HepG2 (cell line): ENCODE data around the gene PXMP4. TPM values are rescaled to one million over a fixed set of nuclear protein-coding genes. Genes with fewer than 3 reads are reported as not detected.

Experiments used
- ARNT2 ChIP-seq: sonication (generic); formaldehyde crosslinking; IDR thresholded peaks from 2 replicates; pipeline ENCODE4 v1.8.0; 2022; ENCODE audit warnings: mild to moderate bottlenecking, low read depth, missing genetic modification reagents, moderate library complexity
- HOXA5 ChIP-seq: sonication (generic); formaldehyde crosslinking; IDR thresholded peaks from 2 replicates; pipeline ENCODE4 v1.4.0; 2020; ENCODE audit warnings: missing genetic modification reagents
- HOXD1 ChIP-seq: sonication (generic); formaldehyde crosslinking; IDR thresholded peaks from 2 replicates; pipeline ENCODE4 v1.5.0; 2020; ENCODE audit warnings: missing genetic modification reagents
- LCORL ChIP-seq, 2 experiments: fragments of 450-650 bp in 1 of 2; sonication (generic) in 1 of 2; formaldehyde crosslinking in 1 of 2; IDR thresholded peaks; 2 replicates each; pipeline versions ENCODE4 v1.5.0 to v1.6.1; 2017 to 2020; ENCODE audit warnings: antibody characterized with exemption in 1 of 2, missing genetic modification reagents in 1 of 2
- MATR3 ChIP-seq: sonication (generic); formaldehyde crosslinking; IDR thresholded peaks from 2 replicates; pipeline ENCODE4 v1.4.0; 2020; ENCODE audit warnings: missing genetic modification reagents
- MTA3 ChIP-seq: sonication (generic); formaldehyde crosslinking; IDR thresholded peaks from 2 replicates; pipeline ENCODE4 v1.4.0; 2020; ENCODE audit warnings: missing genetic modification reagents
- NFIB ChIP-seq: sonication (generic); formaldehyde crosslinking; IDR thresholded peaks from 2 replicates; pipeline ENCODE4 v1.9.0; 2021; ENCODE audit warnings: missing genetic modification reagents, mild to moderate bottlenecking, borderline replicate concordance
- NFKBIZ ChIP-seq: IDR thresholded peaks from 2 replicates; pipeline ENCODE4 v1.6.1; 2018; ENCODE audit warnings: missing genetic modification reagents, missing compliant biosample characterization
- NRL ChIP-seq: sonication (generic); formaldehyde crosslinking; IDR thresholded peaks from 2 replicates; pipeline ENCODE4 v1.5.0; 2020; ENCODE audit warnings: missing genetic modification reagents, mild to moderate bottlenecking, moderate library complexity, borderline replicate concordance
- PAWR ChIP-seq: sonication (generic); formaldehyde crosslinking; IDR thresholded peaks from 2 replicates; pipeline ENCODE4 v1.4.0; 2020; ENCODE audit warnings: missing genetic modification reagents, mild to moderate bottlenecking, borderline replicate concordance
- RAD21 ChIP-seq: fragments of 450-650 bp; formaldehyde crosslinking; IDR thresholded peaks from 2 replicates; pipeline ENCODE4 v1.5.0; 2020; ENCODE audit warnings: mild to moderate bottlenecking
- REL ChIP-seq: sonication (generic); formaldehyde crosslinking; conservative IDR thresholded peaks from 2 replicates; pipeline ENCODE4 v1.8.0; 2022; ENCODE audit warnings: mild to moderate bottlenecking, missing genetic modification reagents, moderate library complexity
- THAP11 ChIP-seq: IDR thresholded peaks from 2 replicates; pipeline ENCODE4 v1.6.1; 2016; ENCODE audit warnings: missing biosample characterization, missing genetic modification reagents
- TOE1 ChIP-seq: sonication (generic); formaldehyde crosslinking; IDR thresholded peaks from 2 replicates; pipeline ENCODE4 v1.4.0; 2020; ENCODE audit warnings: mild to moderate bottlenecking, missing genetic modification reagents
- ZFY ChIP-seq: sonication (generic); formaldehyde crosslinking; IDR thresholded peaks from 2 replicates; pipeline ENCODE4 v1.4.0; 2020; ENCODE audit warnings: missing genetic modification reagents
- ZFYVE20 ChIP-seq: sonication (generic); formaldehyde crosslinking; IDR thresholded peaks from 2 replicates; pipeline ENCODE4 v1.8.0; 2023; ENCODE audit warnings: low read depth, mild to moderate bottlenecking, moderate library complexity, missing genetic modification reagents, borderline replicate concordance
- ZNF264 ChIP-seq: sonication (generic); formaldehyde crosslinking; IDR thresholded peaks from 2 replicates; pipeline ENCODE4 v1.4.0; 2020; ENCODE audit warnings: missing genetic modification reagents
- ZNF3 ChIP-seq: IDR thresholded peaks from 2 replicates; pipeline ENCODE4 v1.7.0; 2017; ENCODE audit warnings: inconsistent platforms
- ZNF354B ChIP-seq: sonication (generic); formaldehyde crosslinking; IDR thresholded peaks from 2 replicates; pipeline ENCODE4 v1.8.0; 2022; ENCODE audit warnings: mild to moderate bottlenecking, missing genetic modification reagents
- ZNF777 ChIP-seq: sonication (generic); formaldehyde crosslinking; IDR thresholded peaks from 2 replicates; pipeline ENCODE4 v1.4.0; 2020; ENCODE audit warnings: missing genetic modification reagents
- polyA plus RNA-seq, 8 experiments: library from polyadenylated mRNA; depleted of rRNA in 3 of 8; stranded (reverse) in 7 of 8; unstranded in 1 of 8; fragments of >200 nt; fragmentation: Illumina TruSeq in 4 of 8; extraction: Trizol in 4 of 8; gene quantifications; 2 replicates each; pipeline versions ENCODE4 v1.2.1 to v1.2.3, GENCODE V29; 2011 to 2016; ENCODE audit warnings: low read depth in 4 of 8, missing spikeins in 1 of 8, mixed read lengths in 1 of 8; ENCODE audit not compliant: insufficient read depth in 1 of 8
- total RNA-seq, 5 experiments: library from RNA; depleted of rRNA; stranded (reverse); fragments of >200 nt; fragmentation: Illumina TruSeq; extraction: Trizol; gene quantifications; 2 replicates each; pipeline ENCODE4 v1.2.3, GENCODE V29; 2016; ENCODE audit warnings: low read depth in 1 of 5
- TF ChIP-seq, protein P1 (sequence below): sonication (generic); formaldehyde crosslinking; IDR thresholded peaks from 2 replicates; pipeline ENCODE4 v1.5.1; 2020; ENCODE audit warnings: mild to moderate bottlenecking, moderate library complexity, missing genetic modification reagents
- TF ChIP-seq, protein P2 (sequence below): sonication (generic); formaldehyde crosslinking; IDR thresholded peaks from 2 replicates; pipeline ENCODE4 v1.4.0; 2020; ENCODE audit warnings: missing genetic modification reagents, borderline replicate concordance
- TF ChIP-seq, protein P3 (sequence below): sonication (generic); formaldehyde crosslinking; IDR thresholded peaks from 2 replicates; pipeline ENCODE4 v1.5.0; 2020; ENCODE audit warnings: missing genetic modification reagents

Gene PXMP4
- total and polyA plus RNA-seq, 2 of the 13 experiments (the other 11 are each of a cell fraction or from before 2014, with no cell fraction given): not detected

DNA sequence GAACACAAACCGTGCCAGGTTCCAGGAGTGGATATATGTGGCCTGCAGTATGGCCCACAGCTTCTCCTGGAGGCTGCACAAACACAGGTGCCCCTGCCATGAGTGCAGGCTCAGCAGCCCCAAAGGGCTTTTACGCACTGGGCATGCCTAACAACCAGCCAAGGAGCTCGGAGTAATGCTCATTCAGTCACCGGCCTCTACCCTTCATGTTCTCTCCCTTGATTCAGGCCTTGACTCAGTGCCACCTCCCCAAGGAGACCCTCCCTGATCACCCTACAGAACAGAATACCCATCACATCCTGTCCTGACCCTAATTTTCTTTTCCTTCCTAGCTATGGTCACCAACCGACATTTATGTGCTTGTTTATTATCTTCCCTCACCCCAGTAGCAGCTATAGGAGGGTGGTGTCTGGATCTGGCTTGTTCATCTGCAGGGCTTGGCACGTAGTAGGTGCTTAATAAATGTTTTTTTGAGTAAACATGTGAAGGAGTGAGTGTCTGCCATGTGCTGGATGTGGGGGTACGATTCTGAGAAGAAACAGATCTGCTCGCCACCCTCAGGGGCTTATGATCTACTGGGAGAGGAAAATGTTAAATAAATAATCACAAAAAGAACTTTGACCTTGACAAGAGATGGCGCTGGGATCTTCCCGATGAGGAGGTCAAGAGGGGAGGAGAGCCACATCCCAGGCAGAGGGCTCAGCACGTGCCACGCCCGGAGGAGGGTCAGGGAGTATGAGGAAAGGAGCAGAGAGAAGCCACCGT is 9.2 kb downstream of the PXMP4 start (continued):
- TF ChIP-seq REL (CRISPR knock-in tag) (no peak), NFKBIZ (CRISPR knock-in tag) (no peak), ZFYVE20 (CRISPR knock-in tag) (no peak), ARNT2 (CRISPR knock-in tag) (no peak), TOE1 (CRISPR knock-in tag) (no peak), ZNF264 (no peak), HOXD1 (no peak), ZNF777 (CRISPR knock-in tag) (no peak), HOXA5 (CRISPR knock-in tag) (no peak), NRL (CRISPR knock-in tag) (no peak), PAWR (CRISPR knock-in tag) (no peak), MTA3 (CRISPR knock-in tag) (no peak), ZNF354B (no peak), THAP11 (CRISPR knock-in tag) (0 out of 2 replicates have a peak, but pooled peaks have one; percentile 33), RAD21 (CRISPR knock-in tag) (no peak), NFIB (CRISPR knock-in tag) (no peak), ZFY (CRISPR knock-in tag) (no peak), LCORL (IDR thresholded peaks at IDR 0.05) (no peak), LCORL (CRISPR knock-in tag; IDR thresholded peaks at IDR 0.05) (no peak; the same call in 1 of the 2 replicates), ZNF3 (CRISPR knock-in tag) (no peak), MATR3 (CRISPR knock-in tag) (no peak)
- TF ChIP-seq, protein P1, sequence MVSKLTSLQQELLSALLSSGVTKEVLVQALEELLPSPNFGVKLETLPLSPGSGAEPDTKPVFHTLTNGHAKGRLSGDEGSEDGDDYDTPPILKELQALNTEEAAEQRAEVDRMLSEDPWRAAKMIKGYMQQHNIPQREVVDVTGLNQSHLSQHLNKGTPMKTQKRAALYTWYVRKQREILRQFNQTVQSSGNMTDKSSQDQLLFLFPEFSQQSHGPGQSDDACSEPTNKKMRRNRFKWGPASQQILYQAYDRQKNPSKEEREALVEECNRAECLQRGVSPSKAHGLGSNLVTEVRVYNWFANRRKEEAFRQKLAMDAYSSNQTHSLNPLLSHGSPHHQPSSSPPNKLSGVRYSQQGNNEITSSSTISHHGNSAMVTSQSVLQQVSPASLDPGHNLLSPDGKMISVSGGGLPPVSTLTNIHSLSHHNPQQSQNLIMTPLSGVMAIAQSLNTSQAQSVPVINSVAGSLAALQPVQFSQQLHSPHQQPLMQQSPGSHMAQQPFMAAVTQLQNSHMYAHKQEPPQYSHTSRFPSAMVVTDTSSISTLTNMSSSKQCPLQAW (CRISPR knock-in tag): no peak
- TF ChIP-seq, protein P2, sequence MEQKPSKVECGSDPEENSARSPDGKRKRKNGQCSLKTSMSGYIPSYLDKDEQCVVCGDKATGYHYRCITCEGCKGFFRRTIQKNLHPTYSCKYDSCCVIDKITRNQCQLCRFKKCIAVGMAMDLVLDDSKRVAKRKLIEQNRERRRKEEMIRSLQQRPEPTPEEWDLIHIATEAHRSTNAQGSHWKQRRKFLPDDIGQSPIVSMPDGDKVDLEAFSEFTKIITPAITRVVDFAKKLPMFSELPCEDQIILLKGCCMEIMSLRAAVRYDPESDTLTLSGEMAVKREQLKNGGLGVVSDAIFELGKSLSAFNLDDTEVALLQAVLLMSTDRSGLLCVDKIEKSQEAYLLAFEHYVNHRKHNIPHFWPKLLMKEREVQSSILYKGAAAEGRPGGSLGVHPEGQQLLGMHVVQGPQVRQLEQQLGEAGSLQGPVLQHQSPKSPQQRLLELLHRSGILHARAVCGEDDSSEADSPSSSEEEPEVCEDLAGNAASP (CRISPR knock-in tag): no peak
- TF ChIP-seq, protein P3, sequence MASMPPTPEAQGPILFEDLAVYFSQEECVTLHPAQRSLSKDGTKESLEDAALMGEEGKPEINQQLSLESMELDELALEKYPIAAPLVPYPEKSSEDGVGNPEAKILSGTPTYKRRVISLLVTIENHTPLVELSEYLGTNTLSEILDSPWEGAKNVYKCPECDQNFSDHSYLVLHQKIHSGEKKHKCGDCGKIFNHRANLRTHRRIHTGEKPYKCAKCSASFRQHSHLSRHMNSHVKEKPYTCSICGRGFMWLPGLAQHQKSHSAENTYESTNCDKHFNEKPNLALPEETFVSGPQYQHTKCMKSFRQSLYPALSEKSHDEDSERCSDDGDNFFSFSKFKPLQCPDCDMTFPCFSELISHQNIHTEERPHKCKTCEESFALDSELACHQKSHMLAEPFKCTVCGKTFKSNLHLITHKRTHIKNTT (CRISPR knock-in tag): no peak
